Activated CD8-positive, alpha-beta memory T cell treated with anti-CD3 and anti-CD28 coated beads, Interleukin-2, amount 50 U/mL, for 1 hour (primary cell): Measurements from ENCODE around the gene SH3BGR.
A peak's percentile ranks its signal among the peaks of the same experiment; 100 is the strongest.
"Not testable (repeated sequence)": the region's sequence is repeated elsewhere in the genome, so short reads cannot be mapped to it uniquely, and the experiment has no call there.

Source experiments
- DNase-seq: peaks from one replicate; pipeline ENCODE4 v3.0.0-alpha.2; 2020; ENCODE audit errors: extremely low read depth

Gene SH3BGR

DNA sequence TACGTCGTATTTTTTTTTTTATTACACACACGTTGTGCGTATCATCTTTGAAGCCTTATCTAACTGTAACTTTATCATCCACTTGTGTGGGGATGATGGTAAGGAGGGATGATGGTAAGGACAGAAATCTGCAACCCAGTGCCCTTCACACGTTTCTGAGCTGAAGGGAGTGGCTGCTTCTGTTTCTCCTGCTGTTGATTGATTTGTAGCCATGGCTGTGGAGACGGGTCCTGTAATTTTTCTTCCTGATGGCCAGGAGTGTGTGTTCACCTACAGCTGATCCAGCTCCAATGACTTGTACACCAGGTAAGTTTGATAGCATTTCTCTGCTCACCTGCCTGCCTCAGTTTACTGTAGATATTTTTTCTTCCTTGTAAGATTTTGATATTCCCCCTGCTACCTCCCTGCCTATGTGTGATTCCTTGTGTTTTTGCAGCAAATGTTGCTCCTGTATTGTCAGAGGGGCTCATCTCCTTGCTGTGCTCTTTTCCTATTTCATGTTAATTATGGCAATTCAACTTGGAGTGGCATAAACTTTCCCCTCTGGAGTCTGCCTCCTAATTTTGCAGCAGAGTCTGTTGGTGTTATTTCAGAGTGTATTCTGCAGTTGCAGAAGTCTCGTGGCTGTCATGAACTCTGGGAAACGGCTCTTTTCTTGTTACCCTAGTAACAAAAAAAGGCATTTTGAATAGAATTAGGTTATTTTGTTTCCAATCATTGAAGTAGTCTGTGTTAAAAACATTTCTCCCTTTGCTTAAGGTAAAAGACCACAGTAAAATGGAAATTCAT lies 64.1 kb downstream of the SH3BGR start:
- no peak for DNase-seq

DNA sequence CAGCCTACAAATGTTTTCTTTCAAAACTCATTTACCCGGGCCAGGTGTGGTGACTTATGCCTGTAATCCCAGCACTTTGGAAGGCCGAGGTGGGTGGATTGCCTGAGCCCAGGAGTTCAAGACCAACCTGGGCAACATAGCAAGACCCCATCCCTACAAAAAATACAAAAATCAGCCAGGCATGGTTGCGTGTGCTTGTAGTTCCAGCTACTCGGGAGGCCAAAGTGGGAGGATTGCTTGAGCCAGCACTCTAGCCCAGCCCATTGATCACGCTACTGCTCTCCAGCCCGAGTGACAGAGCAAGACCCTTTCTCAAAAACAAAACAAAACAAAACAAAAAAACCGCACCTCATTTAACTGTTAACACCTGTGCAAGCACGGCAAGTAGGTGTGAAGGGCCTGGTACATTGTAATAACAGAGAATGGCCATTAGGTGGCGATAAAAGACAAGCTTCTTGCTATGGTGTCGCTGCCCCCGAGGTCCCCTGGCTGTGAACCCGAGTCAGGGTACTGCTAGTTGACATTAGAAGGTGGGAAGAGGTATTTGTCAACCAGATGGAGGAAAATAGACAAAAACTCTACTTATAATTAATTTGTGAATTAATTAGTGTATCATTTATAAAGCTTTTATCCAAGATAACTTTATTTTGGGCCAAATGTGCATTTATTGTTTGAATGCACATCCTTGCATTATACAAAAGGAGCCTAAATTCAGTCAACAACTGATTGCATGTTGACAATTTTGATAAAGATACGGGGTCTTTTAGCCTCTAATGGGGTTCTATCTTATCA lies 66.5 kb downstream of the SH3BGR start:
- DNase-seq: peak; percentile 4

DNA sequence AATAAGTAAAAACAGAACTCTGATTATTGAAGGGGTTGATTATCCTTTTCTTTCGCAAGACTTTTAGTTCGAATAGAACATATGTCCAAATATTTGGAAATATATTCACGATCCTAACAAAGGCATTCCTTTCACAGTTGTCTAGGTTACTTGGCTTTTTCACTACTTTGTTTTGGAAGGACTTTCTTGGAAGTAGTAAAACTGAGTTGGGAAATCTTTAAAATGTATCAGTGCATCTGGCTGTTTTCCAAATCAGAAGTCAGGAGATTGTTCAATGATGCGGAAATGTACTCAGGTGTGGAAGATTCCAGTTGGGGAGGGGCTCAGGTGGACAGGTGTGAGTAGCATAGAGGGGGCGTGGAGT lies 67.1 kb downstream of the SH3BGR start:
- no peak for DNase-seq

DNA sequence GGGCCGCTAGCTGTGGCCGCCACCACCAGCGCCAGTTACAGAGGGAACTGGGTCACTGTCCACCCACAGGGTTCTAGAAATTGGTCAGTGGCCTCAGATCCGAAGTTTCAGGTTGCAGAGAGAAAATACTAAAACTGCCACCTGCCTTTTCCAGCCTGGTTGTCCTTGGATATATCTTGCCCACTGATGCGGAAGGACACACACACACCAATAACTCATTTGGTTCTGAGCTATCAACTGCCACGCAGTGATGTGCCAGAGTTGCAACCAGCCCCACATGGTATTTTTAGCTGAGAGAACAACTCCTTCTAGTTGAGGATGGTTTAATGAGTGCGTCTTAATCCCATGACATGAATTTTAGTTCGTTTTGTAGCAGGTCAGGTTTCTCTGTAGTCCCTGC lies 68.1 kb downstream of the SH3BGR start:
- DNase-seq: no peak

DNA sequence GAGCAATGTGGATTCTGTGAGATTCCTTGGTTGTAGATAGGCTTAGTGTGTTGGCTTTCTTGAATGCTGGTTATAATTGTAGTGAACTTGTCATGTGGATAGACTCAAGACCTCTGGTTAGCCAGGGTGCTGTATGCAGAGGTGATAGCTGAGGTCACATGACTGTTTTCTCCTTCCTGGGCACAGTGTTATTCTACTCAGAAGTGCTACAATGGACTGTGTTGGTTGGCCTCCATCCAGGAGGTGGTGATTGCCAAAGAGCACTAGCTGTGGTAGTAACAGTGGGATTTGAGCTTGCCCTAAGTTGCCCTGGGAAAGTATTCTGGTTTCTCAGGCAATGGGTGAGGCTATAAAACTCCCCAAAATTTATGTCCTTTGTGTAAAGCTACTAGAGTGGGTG lies 71.6 kb downstream of the SH3BGR start:
- DNase-seq: no peak

DNA sequence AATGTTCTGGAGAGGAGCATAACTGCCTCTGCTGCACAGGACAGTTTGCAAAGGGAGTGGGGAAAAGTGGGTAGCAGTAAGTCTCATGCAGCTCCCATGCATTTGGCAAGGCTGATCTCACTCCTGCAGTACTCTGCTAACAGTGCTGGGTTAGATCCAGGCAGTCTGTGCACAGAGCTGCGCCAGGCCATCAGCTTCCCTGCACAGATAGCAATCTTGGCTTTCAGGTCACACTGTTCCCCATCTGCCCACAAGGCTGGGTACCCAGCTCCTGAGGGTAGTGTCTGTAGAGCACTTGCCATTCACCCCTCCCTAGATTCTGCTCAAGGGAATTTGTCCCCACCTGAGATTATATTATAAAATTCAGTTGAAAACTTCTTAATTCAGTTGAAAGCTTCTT lies 72.1 kb downstream of the SH3BGR start:
- no peak for DNase-seq

DNA sequence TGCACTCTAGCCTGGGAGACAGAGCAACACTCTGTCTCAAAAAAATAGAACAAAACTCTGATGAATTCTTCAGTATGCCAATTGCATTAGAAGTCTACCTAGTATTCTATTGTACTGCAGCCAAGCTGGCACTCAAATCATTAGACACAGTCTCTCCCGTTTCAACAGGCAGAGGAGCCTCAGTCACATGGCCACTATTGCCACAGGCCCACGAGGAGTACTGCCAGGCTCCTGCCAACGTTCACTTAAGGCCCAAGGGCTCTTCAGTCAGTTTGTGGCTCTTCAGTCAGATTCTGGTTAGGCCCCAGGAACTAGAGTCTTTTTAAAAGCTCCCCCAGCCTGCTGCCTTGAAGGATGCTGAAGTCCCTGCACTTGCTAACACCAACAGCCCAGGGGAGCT lies 73.4 kb downstream of the SH3BGR start:
- DNase-seq: no peak

DNA sequence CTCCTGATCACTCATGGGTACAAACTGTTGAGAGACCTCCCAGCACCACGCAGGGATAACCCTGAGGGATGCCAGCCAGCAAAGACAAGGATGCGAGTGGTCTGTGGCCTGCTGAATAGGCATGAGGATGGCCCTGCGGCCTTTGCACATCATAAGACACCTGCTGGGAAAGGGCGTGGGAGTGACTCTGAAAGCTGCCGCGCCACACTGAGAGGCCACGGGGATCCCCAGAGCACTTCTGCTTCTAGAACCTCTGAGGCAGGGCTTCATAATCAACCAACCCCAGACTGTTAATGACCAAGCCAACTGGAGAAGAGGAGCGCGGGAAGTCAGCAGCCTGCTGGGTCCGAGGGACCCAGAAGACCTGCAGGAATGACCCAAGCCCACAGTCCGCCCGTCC lies 73.8 kb downstream of the SH3BGR start:
- no peak for DNase-seq

DNA sequence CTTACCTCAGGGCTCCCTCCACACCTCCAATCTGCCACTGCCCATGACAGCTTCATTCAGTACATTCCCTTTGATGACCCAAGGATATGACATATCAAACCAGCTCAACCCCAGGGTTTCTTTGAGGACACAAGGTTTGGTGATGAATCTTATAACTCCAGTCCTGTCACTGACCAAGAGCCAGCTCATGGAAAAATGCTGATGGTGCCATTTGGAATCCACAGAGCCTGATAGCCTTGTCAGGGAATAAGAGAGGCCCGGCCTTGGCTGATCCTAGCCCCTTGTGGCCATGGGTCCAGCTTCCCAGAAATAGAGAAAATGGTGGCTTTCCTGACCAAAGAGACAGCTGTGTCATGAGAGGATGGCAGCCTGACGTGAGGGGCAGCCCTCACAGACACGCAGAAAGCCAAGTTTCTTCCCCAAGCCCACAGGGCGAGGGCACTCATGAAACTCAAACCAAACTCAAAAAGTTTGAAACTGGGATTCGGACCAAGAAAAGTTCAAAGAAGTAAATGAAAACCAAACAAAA lies 75.4 kb downstream of the SH3BGR start:
- DNase-seq: no peak

DNA sequence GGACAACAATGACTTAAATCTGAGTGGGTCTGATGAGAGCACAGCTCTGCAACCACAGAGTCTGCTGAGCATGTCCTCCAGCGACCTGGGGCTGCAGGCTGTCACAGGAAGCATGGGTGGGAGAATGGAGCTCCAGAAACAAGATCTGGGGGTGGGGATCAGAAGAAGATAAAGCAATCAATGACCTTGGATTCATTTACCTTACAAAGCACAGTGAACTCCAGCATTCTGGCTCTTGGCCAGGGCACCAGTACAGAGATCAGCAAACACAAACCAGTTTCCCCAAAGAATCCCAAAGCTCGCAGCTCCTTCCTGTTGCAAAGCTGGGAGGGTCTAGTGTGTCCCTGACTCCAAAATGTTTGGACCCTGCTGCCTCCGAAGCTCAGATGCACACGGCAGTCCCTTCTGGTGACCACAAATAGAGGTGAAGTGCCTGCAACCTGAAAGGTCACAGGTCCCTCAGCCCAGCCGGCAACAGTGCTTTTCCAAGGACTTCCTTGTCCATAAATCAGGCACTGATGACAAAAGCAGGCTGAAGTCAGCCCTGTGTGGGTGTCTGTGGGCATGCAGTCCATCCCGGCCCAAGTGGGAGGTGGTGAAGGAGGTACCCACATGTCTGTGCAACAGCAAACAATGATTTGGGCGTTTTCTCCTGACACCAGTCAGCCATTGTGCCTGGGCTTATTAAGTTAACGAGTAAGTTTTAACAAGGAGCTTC lies 76.1 kb downstream of the SH3BGR start:
- DNase-seq: no peak

DNA sequence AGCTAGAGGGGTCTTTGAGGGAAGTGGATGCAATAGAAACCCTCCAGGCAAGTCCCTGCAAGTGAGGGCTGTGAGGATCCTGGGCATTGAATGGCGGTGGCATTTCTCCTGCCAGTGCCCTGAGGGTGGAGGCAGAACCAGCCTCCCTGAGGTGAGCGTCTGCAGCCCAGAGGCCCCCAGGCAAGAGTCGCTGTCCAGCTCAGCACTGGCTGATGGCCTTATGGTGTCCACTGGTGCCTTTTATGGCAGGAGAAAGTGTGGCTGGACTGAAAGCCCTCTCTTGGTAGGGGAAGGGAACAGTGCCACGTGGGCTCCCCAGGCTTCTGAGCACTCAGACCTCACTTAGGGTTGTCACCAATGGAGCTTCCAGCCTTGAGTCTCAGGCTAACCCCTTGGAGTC lies 77.3 kb downstream of the SH3BGR start:
- DNase-seq: no peak

DNA sequence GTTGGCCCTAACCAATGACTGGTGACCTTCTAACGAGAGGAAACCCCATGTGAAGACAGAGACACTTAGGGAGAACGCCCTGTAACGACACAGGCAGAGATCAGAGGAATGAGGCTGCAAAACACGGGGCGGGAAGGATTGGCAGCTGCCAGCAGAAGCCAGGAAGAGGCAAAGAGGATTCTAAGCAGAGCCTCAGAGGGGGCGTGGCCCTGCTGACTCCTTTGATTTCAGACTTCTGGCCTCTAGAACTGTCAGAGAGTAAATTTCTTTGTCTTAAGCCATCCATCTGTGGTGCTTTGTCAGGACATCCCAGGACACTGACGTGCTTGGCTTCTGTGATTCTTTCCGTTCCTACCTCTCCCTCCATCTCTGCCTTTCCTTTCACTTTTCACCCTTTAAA lies 79.3 kb downstream of the SH3BGR start:
- no peak for DNase-seq

DNA sequence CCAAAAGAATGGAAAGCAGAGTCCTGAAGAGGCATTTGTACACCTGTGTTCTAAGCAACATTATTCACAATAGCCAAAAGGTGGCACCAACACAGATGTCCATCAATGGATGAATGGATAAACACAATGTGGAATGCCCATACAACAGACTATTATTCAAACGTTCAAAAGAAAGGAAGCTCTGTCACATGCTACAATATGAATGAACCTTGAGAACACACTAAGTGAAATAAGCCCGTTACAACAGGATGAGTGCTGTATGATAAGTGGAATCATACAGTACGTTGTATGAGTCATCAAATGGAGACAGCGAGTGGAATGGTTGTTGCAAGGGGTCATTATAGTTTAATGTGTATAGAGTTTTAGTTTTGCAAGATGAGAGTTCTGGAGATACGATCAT lies 80.1 kb downstream of the SH3BGR start:
- DNase-seq: no peak

DNA sequence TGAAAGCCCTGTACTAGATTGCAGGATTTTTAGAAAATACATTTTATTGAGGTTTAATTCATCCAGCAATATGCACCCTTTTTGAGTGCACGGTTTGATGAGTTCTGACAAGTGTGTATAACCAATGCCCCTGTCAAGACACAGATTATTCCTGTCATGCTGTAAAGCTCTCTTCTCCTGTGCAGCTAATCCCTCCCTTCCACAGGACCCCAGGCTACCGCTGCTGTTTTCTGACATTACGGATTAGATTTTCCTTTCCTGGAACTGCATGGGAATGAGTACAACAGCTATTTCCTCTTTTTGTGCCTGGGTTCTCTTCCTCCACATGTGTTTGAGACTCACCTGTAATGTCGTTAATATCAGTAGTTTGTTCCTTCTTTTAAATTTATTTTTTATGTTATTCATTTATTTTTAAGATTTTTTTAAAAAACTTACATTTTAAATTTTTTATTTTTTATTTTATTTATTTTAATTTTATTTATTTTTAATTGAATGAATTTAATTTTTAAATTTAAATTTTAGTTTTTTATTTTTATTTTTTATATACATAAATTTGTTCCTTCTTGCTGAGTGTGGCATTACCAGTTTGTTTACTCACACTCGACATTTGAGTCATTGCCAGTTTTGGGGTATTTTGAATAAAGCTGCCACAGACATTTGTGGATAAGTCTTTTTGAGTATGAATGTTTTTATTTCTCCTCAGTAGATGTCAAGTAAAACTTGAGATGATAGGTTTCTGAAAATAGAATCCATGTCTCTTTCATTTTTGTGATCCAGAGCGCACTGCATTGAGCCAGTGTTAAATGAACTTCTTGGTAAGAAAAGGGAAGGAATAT lies 82.0 kb downstream of the SH3BGR start:
- DNase-seq: no peak

DNA sequence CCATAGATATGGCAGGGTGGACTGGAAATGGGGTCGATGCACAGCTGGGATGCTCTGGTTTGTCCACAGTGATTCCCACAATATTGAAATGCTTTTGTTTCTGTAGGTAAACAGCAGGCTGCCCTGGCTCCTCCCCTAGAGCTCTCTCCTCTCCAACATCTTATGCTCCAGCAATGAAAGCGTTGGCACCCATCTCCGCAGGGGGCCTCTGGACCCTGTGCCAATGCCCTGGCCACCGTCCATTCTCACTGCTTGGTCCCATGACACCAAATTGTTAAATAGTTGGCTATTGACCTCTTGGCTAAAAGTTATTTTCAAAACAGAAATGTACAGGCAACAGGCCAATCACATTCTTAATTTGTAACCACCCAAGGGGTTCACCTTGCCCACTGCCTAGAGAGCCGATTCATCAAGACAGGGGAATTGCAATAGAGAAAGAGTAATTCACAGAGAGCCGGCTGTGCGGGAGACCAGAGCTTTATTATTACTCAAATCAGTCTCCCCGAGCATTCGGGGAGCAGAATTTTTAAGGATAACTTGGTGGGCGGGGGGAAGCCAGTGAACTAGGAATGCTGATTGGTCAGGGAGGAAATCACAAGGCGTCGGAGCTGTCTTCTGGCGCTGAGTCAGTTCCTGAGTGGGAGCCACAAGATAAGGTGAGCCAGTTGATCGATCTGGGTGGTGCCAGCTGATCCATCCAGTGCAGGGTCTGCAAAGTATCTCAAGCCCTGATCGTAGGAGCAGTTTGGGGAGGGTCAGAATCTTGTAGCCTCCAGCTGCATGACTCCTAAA lies 84.1 kb downstream of the SH3BGR start:
- DNase-seq: no peak

DNA sequence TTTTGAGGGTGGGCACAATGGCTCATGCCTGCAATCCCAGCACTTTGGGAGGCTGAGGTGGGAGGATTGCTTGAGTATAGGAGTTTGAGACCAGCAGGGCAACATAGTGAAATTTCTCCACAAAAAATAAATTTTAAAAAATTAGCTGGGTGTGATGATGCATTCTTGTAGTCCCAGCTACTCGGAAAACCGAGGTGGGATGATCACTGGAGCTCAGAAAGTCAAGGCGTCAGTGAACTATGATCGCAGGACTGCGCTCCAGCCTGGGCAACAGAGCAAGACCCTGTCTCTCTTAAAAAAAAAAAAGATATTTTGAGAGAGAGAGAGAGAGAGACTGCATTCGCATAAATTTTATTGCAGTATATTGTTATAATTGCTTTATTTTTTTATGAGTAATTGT lies 85.1 kb downstream of the SH3BGR start:
- DNase-seq: no peak

DNA sequence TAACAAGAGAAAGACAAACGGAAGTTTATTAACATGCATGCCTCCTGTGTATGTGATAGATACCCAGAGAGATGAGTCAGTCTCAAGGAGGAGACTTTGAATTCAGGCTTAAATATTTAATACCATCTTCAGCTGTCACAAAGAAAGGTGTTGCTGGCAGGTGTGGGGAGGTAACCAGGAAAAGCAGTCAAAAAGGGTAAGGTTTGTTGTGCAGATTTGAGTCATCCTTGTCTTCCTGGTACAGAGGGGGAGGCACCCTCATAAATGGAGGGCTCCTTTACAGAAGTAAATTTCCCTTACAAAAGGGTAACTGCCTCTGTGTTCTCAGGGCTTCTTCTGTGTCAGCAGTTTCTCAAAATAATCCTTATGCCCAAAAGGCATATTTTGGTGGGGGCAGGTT lies 85.8 kb downstream of the SH3BGR start:
- DNase-seq: no peak

DNA sequence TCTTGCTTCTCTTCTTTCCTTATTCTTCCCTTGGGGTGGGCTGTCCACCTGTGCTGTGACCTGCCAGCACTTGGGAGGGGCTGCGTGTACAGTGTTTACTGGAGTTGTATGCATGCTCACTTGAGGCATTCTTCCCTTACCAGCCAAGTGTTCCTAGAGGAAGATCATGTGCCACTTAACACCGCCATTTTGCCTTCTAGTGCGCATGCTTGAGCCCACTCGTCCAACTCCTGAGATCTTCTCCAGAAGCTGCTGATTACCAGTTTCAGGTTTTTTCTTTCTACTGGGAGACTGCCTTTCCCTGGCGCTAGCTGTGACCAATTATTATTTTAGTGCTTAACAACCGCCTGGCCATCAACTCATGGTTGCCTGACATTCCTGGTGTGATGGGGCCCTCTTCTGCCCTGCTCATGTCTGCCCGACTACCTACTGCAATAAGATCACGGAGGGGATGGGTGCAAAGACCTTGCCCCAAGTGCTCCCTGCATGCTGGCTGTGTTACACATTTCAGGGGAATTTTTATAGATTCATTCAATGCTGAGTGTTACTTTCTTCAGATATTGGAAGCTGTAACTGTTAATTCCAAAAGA lies 86.8 kb downstream of the SH3BGR start:
- DNase-seq: no peak

DNA sequence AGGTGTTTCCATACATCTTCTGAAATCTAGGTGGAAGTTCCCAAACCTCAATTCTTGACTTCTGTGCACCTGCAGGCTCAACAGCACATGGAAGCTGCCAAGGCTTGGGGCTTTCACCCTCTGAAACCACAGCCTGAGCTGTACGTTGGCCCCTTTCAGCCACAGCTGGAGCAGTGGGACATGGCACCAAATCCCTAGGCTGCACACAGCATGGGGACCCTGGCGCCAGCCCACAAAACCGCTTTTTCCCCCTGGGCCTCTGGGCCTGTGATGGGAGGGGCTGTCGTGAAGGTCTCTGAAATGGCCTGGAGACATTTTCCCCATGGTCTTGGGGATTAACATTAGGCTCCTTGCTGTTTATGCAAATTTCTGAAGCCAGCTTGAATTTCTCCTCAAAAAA lies 88.6 kb downstream of the SH3BGR start:
- not testable (repeated sequence) for DNase-seq

DNA sequence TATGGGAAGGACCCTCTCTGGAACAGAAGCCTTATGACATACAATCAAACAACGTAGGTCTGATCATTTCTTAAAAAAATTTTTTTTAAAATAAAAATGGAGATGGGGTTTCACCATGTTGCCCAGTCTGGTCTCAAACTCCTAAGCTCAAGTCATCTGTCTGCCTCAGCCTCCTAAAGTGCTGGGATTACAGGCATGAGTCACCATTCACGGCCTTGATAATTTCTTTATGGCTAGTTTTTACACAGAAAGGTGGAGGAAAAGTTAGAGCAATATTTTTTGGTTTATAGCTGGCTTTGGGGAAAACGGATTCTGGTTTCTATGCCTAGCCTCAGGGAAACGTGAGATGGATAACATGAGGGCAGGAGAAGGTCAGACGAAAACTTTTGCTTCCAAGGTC lies 91.0 kb downstream of the SH3BGR start:
- DNase-seq: no peak
